H1 (cell line): Measurements from ENCODE around the gene DNM1L. TPM values are rescaled to one million over a fixed set of nuclear protein-coding genes. Genes with fewer than 3 reads are reported as not detected.

Experiments used
- EZH2 ChIP-seq: fragments of 200-600 bp; sonication (generic); IDR thresholded peaks from 2 replicates; pipeline ENCODE4 v1.7.1; 2012; ENCODE audit warnings: low read depth, mild to moderate bottlenecking, moderate library complexity, low read length, inconsistent platforms; ENCODE audit not compliant: severe bottlenecking
- polyA plus RNA-seq, 7 experiments: library from polyadenylated mRNA; depleted of rRNA in 3 of 7; stranded (reverse) in 5 of 7; unstranded in 2 of 7; fragments of >200 nt in 5 of 7; fragments of 200-250 nt in 2 of 7; gene quantifications; 1 replicate in 5 of 7; 2 replicates in 1 of 7; 4 replicates in 1 of 7; pipeline versions ENCODE4 v1.2.1 to v1.2.3, GENCODE V29; 2011 to 2013; ENCODE audit warnings: missing spikeins in 2 of 7, mixed read lengths in 2 of 7
- total RNA-seq: library from RNA; stranded (reverse); fragmentation: NEBNext Ultra II Directional; extraction: Animal tissue kit (Norgen Biotek cat#: 25700); gene quantifications from 2 replicates; pipeline ENCODE4 v1.2.1, GENCODE V29; 2021

Gene DNM1L
- total and polyA plus RNA-seq, 2 of the 8 experiments (the other 6 are each of a cell fraction or from before 2014, with no cell fraction given) = 23.7 to 93.9 TPM

DNA sequence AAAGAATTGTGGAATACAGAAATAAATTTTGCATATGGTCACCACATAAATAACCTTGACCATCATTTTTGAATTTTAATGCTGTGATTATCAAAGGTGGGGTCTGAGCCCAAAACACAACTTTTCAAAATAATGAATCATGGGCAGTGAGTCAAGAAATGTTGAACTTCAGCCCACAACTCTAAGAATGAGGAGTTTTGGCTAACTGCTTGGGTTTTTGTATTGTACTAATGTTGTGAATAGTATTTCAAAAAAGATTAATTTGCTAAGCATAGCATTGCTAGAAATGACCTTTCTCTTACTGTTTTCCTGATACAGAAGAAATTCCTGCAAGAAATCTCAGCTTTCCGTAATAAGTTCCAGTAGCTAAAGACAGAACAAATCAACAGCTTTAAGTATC is 101.0 kb downstream of the DNM1L start (continued):
- no peak for TF ChIP-seq EZH2
